ENCODE measurements around the gene PDZD7.

PDZD7 gene

GRCh38 chr10:101028446-101029337 is 2.2 kb downstream of the PDZD7 start:
- CTCF ChIA-PET = interaction anchor here (8.1 kb wide), 1 partner anchor 12 kb away, joined by 98 read pairs; no protein-coding TSS in a partner anchor
- Mint-ChIP-seq H3K27me3 (peaks cover 45% of the 10 kb centered on the region), H3K9me3 (no peaks in the 10 kb centered on the region), H3K27ac (no peak overlapping the region), H3K4me3 (no peak overlapping the region), H3K4me1 (peaks cover 22% of the 10 kb centered on the region), H3K36me3 (peaks cover 5% of the 10 kb centered on the region)
- no peak for DNase-seq

- Mint-ChIP-seq H3K27ac (no peak overlapping the region), H3K36me3 (no peaks in the 10 kb centered on the region)
- CTCF ChIA-PET = interaction anchor here (0.9 to 8.1 kb wide), 2 partner anchors 9 to 10 kb away, joined by 3 to 98 read pairs; no protein-coding TSS in a partner anchor
Observed at GRCh38 chr10:101027106-101027720, 3.7 kb downstream of the PDZD7 start.

GRCh38 chr10:101022967-101023705 is 7.8 kb downstream of the PDZD7 start:
- CTCF ChIA-PET = interaction anchor here (0.8 to 1.3 kb wide), 3 partner anchors 9 to 12 kb away, joined by 3 to 4 read pairs (median 3); no protein-coding TSS in a partner anchor
- H3K4me3 Mint-ChIP-seq = no peak overlapping the region
- no peaks in the 10 kb centered on the region for H3K9me3 Mint-ChIP-seq
- no peaks in the 10 kb centered on the region for H3K4me1 Mint-ChIP-seq
- DNase-seq = no peak
- peaks cover 59% of the 10 kb centered on the region for H3K27me3 Mint-ChIP-seq
- H3K27ac Mint-ChIP-seq = no peak overlapping the region
- H3K36me3 Mint-ChIP-seq = peaks cover 1% of the 10 kb centered on the region

More at GRCh38 chr10:101027106-101027720, 3.7 kb downstream of the PDZD7 start:
- no peak overlapping the region for H3K4me3 Mint-ChIP-seq
- no peaks in the 10 kb centered on the region for H3K9me3 Mint-ChIP-seq
- peaks cover 8% of the 10 kb centered on the region for H3K4me1 Mint-ChIP-seq
- peaks cover 49% of the 10 kb centered on the region for H3K27me3 Mint-ChIP-seq
- DNase-seq = no peak

GRCh38 chr10:101021692-101022251 is 9.2 kb downstream of the PDZD7 start:
- H3K9me3 Mint-ChIP-seq = no peaks in the 10 kb centered on the region
- CTCF ChIA-PET = interaction anchor here (1.0 to 1.6 kb wide), 3 partner anchors 11 to 24 kb away, joined by 3 to 5 read pairs (median 3); no protein-coding TSS in a partner anchor

GRCh38 chr10:101021239-101021638 is 9.7 kb downstream of the PDZD7 start:
- Mint-ChIP-seq H3K4me1 (no peaks in the 10 kb centered on the region), H3K36me3 (peaks cover 1% of the 10 kb centered on the region), H3K27me3 (peaks cover 65% of the 10 kb centered on the region), H3K27ac (no peak overlapping the region), H3K9me3 (no peaks in the 10 kb centered on the region), H3K4me3 (no peak overlapping the region)
- CTCF ChIA-PET = interaction anchor here (1.0 to 1.6 kb wide), 2 partner anchors 22 to 23 kb away, joined by 3 to 5 read pairs; no protein-coding TSS in a partner anchor
- no peak for DNase-seq

More at GRCh38 chr10:101021692-101022251, 9.2 kb downstream of the PDZD7 start:
- H3K27me3 Mint-ChIP-seq = peaks cover 62% of the 10 kb centered on the region
- no peak for DNase-seq
- no peaks in the 10 kb centered on the region for H3K4me1 Mint-ChIP-seq
- H3K36me3 Mint-ChIP-seq = peaks cover 1% of the 10 kb centered on the region
- H3K4me3 Mint-ChIP-seq = no peak overlapping the region
- no peak overlapping the region for H3K27ac Mint-ChIP-seq

GRCh38 chr10:101020427-101021075 is 10.4 kb downstream of the PDZD7 start:
- DNase-seq = no peak
- no peak overlapping the region for H3K27ac Mint-ChIP-seq
- no peak overlapping the region for H3K4me3 Mint-ChIP-seq
- peaks cover 1% of the 10 kb centered on the region for H3K36me3 Mint-ChIP-seq
- no peaks in the 10 kb centered on the region for H3K9me3 Mint-ChIP-seq
- H3K4me1 Mint-ChIP-seq = no peaks in the 10 kb centered on the region
- H3K27me3 Mint-ChIP-seq = peaks cover 72% of the 10 kb centered on the region
- CTCF ChIA-PET = interaction anchor here (1.4 to 7.2 kb wide), 4 partner anchors 8 to 41 kb away, joined by 5 to 169 read pairs (median 57); partner anchors contain the start of genes KAZALD1, LZTS2, PDZD7 and SFXN3

- DNase-seq = no peak
- Mint-ChIP-seq H3K27ac (no peak overlapping the region), H3K4me1 (peaks cover under 1% of the 10 kb centered on the region), H3K9me3 (no peaks in the 10 kb centered on the region), H3K27me3 (peaks cover 84% of the 10 kb centered on the region), H3K36me3 (peaks cover 1% of the 10 kb centered on the region), H3K4me3 (no peak overlapping the region)
- CTCF ChIA-PET = interaction anchor here (0.6 to 7.2 kb wide), 21 partner anchors 9 to 123 kb away, joined by 3 to 169 read pairs (median 5); partner anchors contain the start of genes KAZALD1, LZTS2, PDZD7 and SFXN3
Observed at GRCh38 chr10:101019440-101019703, 11.6 kb downstream of the PDZD7 start.

- Mint-ChIP-seq H3K4me3 (no peak overlapping the region), H3K27me3 (peaks cover 86% of the 10 kb centered on the region), H3K4me1 (peaks cover 3% of the 10 kb centered on the region), H3K36me3 (peaks cover 1% of the 10 kb centered on the region), H3K9me3 (no peaks in the 10 kb centered on the region), H3K27ac (no peak overlapping the region)
- CTCF ChIA-PET = interaction anchor here (0.6 to 7.2 kb wide), 22 partner anchors 10 to 124 kb away, joined by 3 to 169 read pairs (median 4); partner anchors contain the start of genes KAZALD1, LZTS2, PDZD7 and SFXN3
- DNase-seq = peak; percentile 88
Observed at GRCh38 chr10:101018600-101019439, 12.1 kb downstream of the PDZD7 start.

GRCh38 chr10:101018118-101018599 is 12.8 kb downstream of the PDZD7 start:
- H3K9me3 Mint-ChIP-seq = no peaks in the 10 kb centered on the region
- no peak overlapping the region for H3K4me3 Mint-ChIP-seq
- no peak overlapping the region for H3K27ac Mint-ChIP-seq
- H3K27me3 Mint-ChIP-seq = peaks cover 86% of the 10 kb centered on the region
- H3K4me1 Mint-ChIP-seq = peaks cover 5% of the 10 kb centered on the region
- CTCF ChIA-PET = interaction anchor here (1.1 to 7.2 kb wide), 12 partner anchors 11 to 124 kb away, joined by 3 to 169 read pairs (median 10); partner anchors contain the start of genes LZTS2, PDZD7 and SFXN3
- no peak for DNase-seq
- peaks cover 1% of the 10 kb centered on the region for H3K36me3 Mint-ChIP-seq

- peaks cover 90% of the 10 kb centered on the region for H3K27me3 Mint-ChIP-seq
Observed at GRCh38 chr10:101016814-101017213, 14.1 kb downstream of the PDZD7 start.

GRCh38 chr10:101015582-101015973 is 15.4 kb downstream of the PDZD7 start:
- no peak for DNase-seq
- CTCF ChIA-PET = interaction anchor here (0.6 to 7.2 kb wide), 11 partner anchors 13 to 305 kb away, joined by 3 to 169 read pairs (median 6); partner anchors contain the start of genes LZTS2, PDZD7 and SFXN3
- H3K4me1 Mint-ChIP-seq = peaks cover 12% of the 10 kb centered on the region
- no peaks in the 10 kb centered on the region for H3K9me3 Mint-ChIP-seq
- peaks cover 1% of the 10 kb centered on the region for H3K36me3 Mint-ChIP-seq
- no peak overlapping the region for H3K27ac Mint-ChIP-seq
- H3K27me3 Mint-ChIP-seq = peaks cover 78% of the 10 kb centered on the region
- no peak overlapping the region for H3K4me3 Mint-ChIP-seq

More at GRCh38 chr10:101016814-101017213, 14.1 kb downstream of the PDZD7 start:
- Mint-ChIP-seq H3K36me3 (peaks cover 1% of the 10 kb centered on the region), H3K4me3 (no peak overlapping the region), H3K9me3 (no peaks in the 10 kb centered on the region), H3K27ac (no peak overlapping the region), H3K4me1 (peaks cover 12% of the 10 kb centered on the region)
- DNase-seq = no peak
- CTCF ChIA-PET = interaction anchor here (0.6 to 7.2 kb wide), 8 partner anchors 12 to 128 kb away, joined by 3 to 169 read pairs (median 10); partner anchors contain the start of genes LZTS2, PDZD7 and SFXN3

Measured in activated naive CD4-positive, alpha-beta T cell treated with anti-CD3 and anti-CD28 coated beads, Interleukin-2, amount 10 ng/mL, durations not matched to agents 7 days and 5 days (primary cell).